K562 (cell line): ENCODE results near the gene TRMT2B. TPM values are rescaled to one million over a fixed set of nuclear protein-coding genes. Genes with fewer than 3 reads are reported as not detected.

Experiments
- ATAC-seq: fragments of 200-7000 bp; cut with Tn5 transposase; 3 replicates; pipeline ENCODE4 v1.9.1; 2020; ENCODE audit warnings: moderate library complexity
- BruUV-seq: library from RNA; stranded (reverse); fragments of 400-500 nt; replicated peaks from 2 replicates; lab custom pipeline; 2021; lab: Mats Ljungman, UMichigan
- CTCF ChIA-PET: fragments of 300-600 bp; formaldehyde crosslinking; extraction: SDS; loops from one replicate; lab custom pipeline; 2021; ENCODE audit warnings: low intra/inter-chr PET ratio; lab: Yijun Ruan, JAX
- POLR2A ChIA-PET: fragments of 300-600, 350-650 bp; sonication (Branson Sonifier 250); formaldehyde crosslinking; extraction: SDS; loops from one replicate; lab custom pipeline; 2021; ENCODE audit warnings: antibody characterized with exemption, inconsistent platforms; lab: Yijun Ruan, JAX
- DNase-seq, 4 experiments: peaks; one replicate each; pipeline versions ENCODE4 v3.0.0 to v3.0.0-alpha.2; 2011 to 2018; ENCODE audit warnings: low spot score in 3 of 4, mixed read lengths in 3 of 4; ENCODE audit errors: extremely low read depth in 1 of 4
- FAIRE-seq: peaks from 2 replicates; lab custom pipeline; 2011; peaks lifted over from hg19 to GRCh38; lab: Jason Lieb, UNC
- H2AFZ ChIP-seq: 2 replicates; pipeline ENCODE4 v1.6.0; 2011; ENCODE audit warnings: low read depth, low read length, control low read depth, inconsistent platforms
- H3K27ac ChIP-seq: fragments of 200-600 bp; 3 replicates; pipeline ENCODE4 v1.8.0; 2011; ENCODE audit warnings: low read depth, mild to moderate bottlenecking, control low read depth, inconsistent platforms, low read length, moderate library complexity, mixed read lengths; ENCODE audit errors: extremely low read depth
- H3K27me3 ChIP-seq, 2 experiments: fragments of 300-600 bp in 1 of 2; 2 replicates in 1 of 2; 3 replicates in 1 of 2; pipeline versions ENCODE4 v1.6.0 to v1.8.0; 2011; ENCODE audit warnings: inconsistent platforms in 2 of 2, low read length in 2 of 2, mild to moderate bottlenecking in 1 of 2, mixed read lengths in 1 of 2, moderate library complexity in 1 of 2; ENCODE audit not compliant: control insufficient read depth in 2 of 2, insufficient read depth in 2 of 2
- H3K36me3 ChIP-seq: fragments of 300-600 bp; 3 replicates; pipeline ENCODE4 v1.8.0; 2011; ENCODE audit warnings: mild to moderate bottlenecking, low read length, inconsistent platforms; ENCODE audit not compliant: control insufficient read depth, insufficient read depth
- H3K4me1 ChIP-seq, 2 experiments: fragments of 200-600 bp in 1 of 2; replicated peaks in 1 of 2; 2 replicates in 1 of 2; 3 replicates in 1 of 2; pipeline versions ENCODE4 v1.5.1 to v1.8.0; 2011; ENCODE audit warnings: inconsistent platforms in 2 of 2, low read length in 2 of 2, mild to moderate bottlenecking in 1 of 2, mixed read lengths in 1 of 2, moderate library complexity in 1 of 2; ENCODE audit not compliant: control insufficient read depth in 2 of 2, insufficient read depth in 2 of 2
- H3K4me2 ChIP-seq: 2 replicates; pipeline ENCODE4 v1.6.1; 2011; ENCODE audit warnings: low read length, control low read depth, inconsistent platforms, mixed read lengths; ENCODE audit not compliant: insufficient read depth
- H3K4me3 ChIP-seq: fragments of 200-600 bp; sonication (generic), shearing (Covaris generic); 2 replicates; pipeline ENCODE4 v1.5.1; 2016; ENCODE audit warnings: control low read depth, inconsistent platforms
- H3K79me2 ChIP-seq: fragments of 200-600 bp; 3 replicates; pipeline ENCODE4 v1.8.0; 2011; ENCODE audit warnings: low read length, inconsistent platforms; ENCODE audit not compliant: control insufficient read depth, insufficient read depth
- H3K9ac ChIP-seq, 2 experiments: 2 replicates each; pipeline versions ENCODE4 v1.6.0 to v1.6.1; 2011; ENCODE audit warnings: low read depth in 2 of 2, low read length in 2 of 2, control low read depth in 1 of 2, inconsistent platforms in 1 of 2, mild to moderate bottlenecking in 1 of 2, mixed read lengths in 1 of 2; ENCODE audit not compliant: insufficient read depth in 1 of 2
- H3K9me1 ChIP-seq: one replicate; pipeline ENCODE4 v1.6.0; 2011; ENCODE audit warnings: inconsistent platforms, mild to moderate bottlenecking, low read length, moderate library complexity; ENCODE audit not compliant: control insufficient read depth, insufficient read depth
- H3K9me3 ChIP-seq: replicated peaks from 2 replicates; pipeline ENCODE4 v1.5.1; 2011; ENCODE audit warnings: low read depth, low read length, inconsistent platforms; ENCODE audit not compliant: control insufficient read depth, insufficient read depth
- H4K20me1 ChIP-seq: replicated peaks from 2 replicates; pipeline ENCODE4 v1.6.1; 2011; ENCODE audit warnings: low read length, inconsistent platforms, mixed read lengths; ENCODE audit not compliant: control insufficient read depth, insufficient read depth
- ARID1B ChIP-seq: fragments of 450-650 bp; IDR thresholded peaks from 2 replicates; pipeline ENCODE4 v1.6.1; 2016; ENCODE audit warnings: antibody characterized with exemption, mild to moderate bottlenecking, inconsistent platforms
- BHLHE40 ChIP-seq: IDR thresholded peaks from 2 replicates; pipeline ENCODE4 v1.6.1; 2011; ENCODE audit warnings: low read length, improper control_type of control experiment
- CEBPB ChIP-seq: fragments of 450-650 bp; IDR thresholded peaks from 2 replicates; pipeline ENCODE4 v1.6.1; 2016; ENCODE audit warnings: missing genetic modification characterization, missing compliant biosample characterization
- EP300 ChIP-seq: IDR thresholded peaks from 2 replicates; pipeline ENCODE4 v1.6.1; 2012; ENCODE audit warnings: low read length, improper control_type of control experiment
- ESRRA ChIP-seq: fragments of 450-650 bp; IDR thresholded peaks from 2 replicates; pipeline ENCODE4 v1.6.1; 2014; ENCODE audit warnings: low read depth, mild to moderate bottlenecking, moderate library complexity, borderline replicate concordance
- HMBOX1 ChIP-seq: sonication (generic); IDR thresholded peaks from 2 replicates; pipeline ENCODE4 v1.6.1; 2016
- HMGN3 ChIP-seq: IDR thresholded peaks from 2 replicates; pipeline ENCODE4 v1.6.1; 2011; ENCODE audit warnings: borderline replicate concordance, low read depth, mild to moderate bottlenecking, mixed read lengths, low read length; ENCODE audit not compliant: insufficient read length; ENCODE audit errors: extremely low read depth
- JUND ChIP-seq, 2 experiments: IDR thresholded peaks; 2 replicates in 1 of 2; 3 replicates in 1 of 2; pipeline ENCODE4 v1.6.1; 2011; ENCODE audit warnings: borderline replicate concordance in 2 of 2, low read depth in 2 of 2, low read length in 2 of 2, improper control_type of control experiment in 1 of 2, missing biosample characterization in 1 of 2, missing genetic modification characterization in 1 of 2, missing genetic modification reagents in 1 of 2
- MAFK ChIP-seq: IDR thresholded peaks from 2 replicates; pipeline ENCODE4 v1.6.1; 2011; ENCODE audit warnings: low read length, improper control_type of control experiment
- NCOA1 ChIP-seq: fragments of 450-650 bp; IDR thresholded peaks from 2 replicates; pipeline ENCODE4 v1.6.1; 2016; ENCODE audit warnings: low read depth
- NFIC ChIP-seq: fragments of 450-650 bp; IDR thresholded peaks from 2 replicates; pipeline ENCODE4 v1.6.1; 2017; ENCODE audit warnings: mild to moderate bottlenecking, inconsistent platforms
- TSHZ1 ChIP-seq: fragments of 250-450 bp; sonication (Bioruptor Pico); IDR thresholded peaks from 2 replicates; pipeline ENCODE4 v1.4.0; 2020; ENCODE audit warnings: mild to moderate bottlenecking, moderate library complexity
- ZEB2 ChIP-seq: fragments of 450-650 bp; IDR thresholded peaks from 2 replicates; pipeline ENCODE4 v1.6.1; 2016
- ZNF695 ChIP-seq: fragments of 450-650 bp; formaldehyde crosslinking; IDR thresholded peaks from 2 replicates; pipeline ENCODE4 v1.4.0; 2020; ENCODE audit warnings: mild to moderate bottlenecking, moderate library complexity
- WGBS: fragments of 100-300 bp; shearing (Covaris generic); methylation state at CpG from one replicate; pipeline ENCODE4 v1.1.6; 2016; ENCODE audit warnings: low coverage, mixed read lengths; ENCODE audit not compliant: insufficient coverage; ENCODE audit errors: missing lambda C conversion rate; 5-methylcytosine and 5-hydroxymethylcytosine counted together
- in situ Hi-C: fragments of 300-500 bp; cut with MboI; formaldehyde crosslinking; loops from 4 replicates; pipeline ENCODE4 v1.15.0; 2018; ENCODE audit warnings: inconsistent platforms, mixed read lengths
- intact Hi-C: fragments of 100-400 bp; cut with micrococcal nuclease; formaldehyde crosslinking; loops from 2 replicates; pipeline ENCODE4 v1.14.2; 2022
- polyA plus RNA-seq, 8 experiments: library from polyadenylated mRNA; depleted of rRNA in 4 of 8; stranded (reverse) in 5 of 8; unstranded in 3 of 8; fragments of >200 nt; fragmentation: Nextera tagmentation in 2 of 8; fragmentation: Illumina TruSeq in 1 of 8; extraction: Ambion mirVana in 2 of 8; extraction: Trizol in 1 of 8; gene quantifications; 2 replicates each; pipeline versions ENCODE4 v1.2.1 to v1.2.3, GENCODE V29; 2011 to 2014; ENCODE audit warnings: inconsistent platforms in 1 of 8, missing spikeins in 1 of 8
- total RNA-seq, 7 experiments: library from RNA; depleted of rRNA in 6 of 7; stranded (reverse); fragments of >200 nt in 6 of 7; fragmentation: Illumina TruSeq in 2 of 7; extraction: Trizol in 2 of 7; gene quantifications; 2 replicates each; pipeline versions ENCODE4 v1.2.1 to v1.2.3, GENCODE V29; 2011 to 2021; ENCODE audit warnings: low replicate concordance in 1 of 7

TRMT2B gene
- total and polyA plus RNA-seq, 9 of the 15 experiments (the other 6 are each of a cell fraction or from before 2014, with no cell fraction given), result 3.9 to 23.4 (median 18.1) TPM

GRCh38 chrX:100994352-100995281 lies 57.3 kb downstream of the TRMT2B start:
- in situ Hi-C loops, result no loop called here
- Histone ChIP-seq H3K9me3 (no peaks in the 10 kb centered on the region), H2AFZ (no peak overlapping the region), H4K20me1 (no peaks in the 10 kb centered on the region), H3K4me3 (no peak overlapping the region), H3K9me1 (peaks cover 2% of the 10 kb centered on the region), H3K36me3 (no peaks in the 10 kb centered on the region), H3K4me2 (peak overlapping the region; percentile 6; the same call in 1 of the 2 replicates), H3K9ac (no peak overlapping the region; a peak in 1 of 4 replicates), H3K79me2 (no peaks in the 10 kb centered on the region), H3K27me3 (no peaks in the 10 kb centered on the region), H3K27ac (0 out of 3 replicates have a peak overlapping the region, but pooled peaks have one; percentile 26), H3K4me1 (peaks cover 3 to 20% of the 10 kb centered on the region in 2 experiments; a peak in 4 of 5 replicates)
- ATAC-seq (peak; percentile 96), DNase-seq (peak; percentile 28 to 77 (median 50)), FAIRE-seq (peak; percentile 90)
- BruUV-seq, result no TSS peak
- WGBS, result 31% methylated on average over 5 of the region's 5 CpGs
- intact Hi-C loops, result no loop called here
- ChIA-PET CTCF (no interaction called here), POLR2A (interaction anchor here (0.6 to 0.8 kb wide), 2 partner anchors 41 to 73 kb away, joined by 3 read pairs; no protein-coding TSS in a partner anchor)
- TF ChIP-seq TSHZ1, result no peak
- TF ChIP-seq HMBOX1, result peak; percentile 98
- TF ChIP-seq ESRRA, result peak; percentile 64; the same call in 1 of the 2 replicates
- peak; percentile 43 for TF ChIP-seq NFIC
- TF ChIP-seq ARID1B, result peak; percentile 84
- TF ChIP-seq JUND (IDR thresholded peaks at IDR 0.05; ENCODE audit: borderline replicate concordance, low read depth, low read length), result peak; percentile 92
- TF ChIP-seq JUND (tag; IDR thresholded peaks at IDR 0.05; ENCODE audit: borderline replicate concordance, low read depth, low read length), result peak; percentile 78; the same call in 2 of the 3 replicates
- peak; percentile 37; the same call in 1 of the 2 replicates for TF ChIP-seq EP300
- TF ChIP-seq BHLHE40, result 0 out of 2 replicates have a peak, but pooled peaks have one; percentile 4
- TF ChIP-seq MAFK, result no peak
- peak; percentile 81 for TF ChIP-seq ZEB2
- TF ChIP-seq CEBPB (tag), result peak; percentile 91
- no peak for TF ChIP-seq NCOA1
- no peak for TF ChIP-seq ZNF695 (CRISPR knock-in tag)
- no peak for TF ChIP-seq HMGN3
